Neutrophil (primary cell): ENCODE data around the gene GRIK4.

Experiments used
- H3K27ac ChIP-seq: fragments of 200-600 bp; sonication (generic); 2 replicates; pipeline ENCODE4 v1.5.1; 2016; ENCODE audit warnings: mild to moderate bottlenecking, moderate library complexity
- H3K27me3 ChIP-seq: fragments of 200-600 bp; sonication (generic); 2 replicates; pipeline ENCODE4 v1.6.0; 2016; ENCODE audit warnings: mild to moderate bottlenecking
- H3K36me3 ChIP-seq: fragments of 200-600 bp; sonication (generic); 2 replicates; pipeline ENCODE4 v1.5.1; 2017
- H3K4me1 ChIP-seq, 2 experiments: fragments of 200-600 bp in 1 of 2; sonication (generic) in 1 of 2; 1 replicate in 1 of 2; 2 replicates in 1 of 2; pipeline versions ENCODE4 v1.5.1 to v1.6.1; 2013 to 2016; ENCODE audit warnings: low read depth in 1 of 2, low read length in 1 of 2, mild to moderate bottlenecking in 1 of 2, moderate library complexity in 1 of 2; ENCODE audit not compliant: control insufficient read depth in 1 of 2, insufficient read depth in 1 of 2
- H3K4me3 ChIP-seq, 2 experiments: fragments of 200-600 bp in 1 of 2; sonication (generic) in 1 of 2; 1 replicate in 1 of 2; 2 replicates in 1 of 2; pipeline ENCODE4 v1.5.1; 2013 to 2016; ENCODE audit warnings: low read depth in 1 of 2, low read length in 1 of 2, mild to moderate bottlenecking in 1 of 2, moderate library complexity in 1 of 2
- H3K9me3 ChIP-seq: fragments of 200-600 bp; sonication (generic); 2 replicates; pipeline ENCODE4 v1.5.1; 2016
- CTCF ChIP-seq: fragments of 200-600 bp; sonication (generic); IDR thresholded peaks from 2 replicates; pipeline ENCODE4 v1.5.1; 2016; ENCODE audit warnings: antibody characterized with exemption

The GRIK4 gene

GRCh38 chr11:120605469-120605868, 93.9 kb downstream of the GRIK4 start:
- H3K9me3 ChIP-seq, result no peaks in the 10 kb centered on the region
- peaks cover 4% of the 10 kb centered on the region for H3K27me3 ChIP-seq
- H3K4me1 ChIP-seq, result no peaks in the 10 kb centered on the region
- no peaks in the 10 kb centered on the region for H3K36me3 ChIP-seq
- no peak overlapping the region for H3K27ac ChIP-seq
- TF ChIP-seq CTCF, result no peak
- H3K4me3 ChIP-seq, result no peak overlapping the region

- no peaks in the 10 kb centered on the region for H3K36me3 ChIP-seq
- no peak overlapping the region for H3K4me3 ChIP-seq
- peaks cover 4% of the 10 kb centered on the region for H3K27me3 ChIP-seq
- no peak for TF ChIP-seq CTCF
- no peaks in the 10 kb centered on the region for H3K9me3 ChIP-seq
- H3K27ac ChIP-seq, result no peak overlapping the region
- no peaks in the 10 kb centered on the region for H3K4me1 ChIP-seq
Observed at GRCh38 chr11:120606211-120607010, 94.9 kb downstream of the GRIK4 start.

DNA sequence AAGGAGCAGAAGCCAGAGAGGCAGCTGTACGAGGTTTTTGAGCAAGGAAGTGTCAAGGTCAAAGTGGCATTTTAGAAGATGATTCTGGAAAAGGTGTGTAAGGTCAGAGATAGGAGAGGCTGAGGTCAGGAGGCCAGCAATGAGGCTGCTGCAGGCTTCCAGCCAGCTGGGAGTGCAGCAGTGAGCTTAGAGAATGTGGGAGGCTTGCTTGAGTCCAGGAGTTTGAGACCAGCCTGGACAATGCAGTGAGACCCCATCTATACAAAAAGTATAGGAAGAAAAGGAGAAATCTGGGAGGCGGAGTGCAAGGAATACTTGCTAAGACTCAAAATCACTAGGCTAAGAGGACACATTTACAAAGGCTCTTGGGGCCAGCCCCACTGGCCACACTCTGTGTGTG, 96.5 kb downstream of the GRIK4 start:
- Histone ChIP-seq H3K4me1 (no peaks in the 10 kb centered on the region), H3K27ac (no peak overlapping the region), H3K36me3 (no peaks in the 10 kb centered on the region), H3K4me3 (no peak overlapping the region), H3K27me3 (peaks cover 4% of the 10 kb centered on the region), H3K9me3 (no peaks in the 10 kb centered on the region)
- no peak for TF ChIP-seq CTCF

DNA sequence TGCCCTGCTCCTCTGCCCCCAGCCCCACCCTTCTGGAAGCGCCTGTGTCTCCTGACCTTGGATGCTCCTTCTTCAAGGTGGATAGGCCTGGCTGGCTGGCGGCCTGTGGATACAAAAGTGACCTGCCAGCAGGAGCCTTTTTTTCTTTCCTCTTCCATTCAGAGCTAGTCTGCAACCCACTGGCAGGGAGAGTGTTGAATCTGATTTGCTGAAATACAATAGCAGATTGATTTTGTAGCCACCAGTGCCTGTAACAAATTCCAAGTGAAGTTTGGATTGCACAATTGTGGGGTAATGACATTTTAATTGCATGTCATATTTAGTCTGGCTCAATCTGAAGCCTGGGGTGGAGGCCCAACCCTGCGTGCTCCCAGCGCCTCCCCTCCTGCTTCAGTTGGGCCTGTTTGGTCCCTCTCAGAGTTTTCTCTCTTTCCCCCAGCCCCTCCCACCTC, 97.2 kb downstream of the GRIK4 start:
- Histone ChIP-seq H3K4me1 (no peaks in the 10 kb centered on the region), H3K36me3 (no peaks in the 10 kb centered on the region), H3K4me3 (no peak overlapping the region), H3K27me3 (peaks cover 9% of the 10 kb centered on the region), H3K27ac (no peak overlapping the region), H3K9me3 (no peaks in the 10 kb centered on the region)
- no peak for TF ChIP-seq CTCF

- no peak for TF ChIP-seq CTCF
- H3K27ac ChIP-seq, result no peak overlapping the region
- H3K9me3 ChIP-seq, result no peaks in the 10 kb centered on the region
- no peaks in the 10 kb centered on the region for H3K36me3 ChIP-seq
- no peak overlapping the region for H3K4me3 ChIP-seq
- H3K4me1 ChIP-seq, result no peaks in the 10 kb centered on the region
- H3K27me3 ChIP-seq, result peaks cover 9% of the 10 kb centered on the region
Observed at GRCh38 chr11:120610111-120610510, 98.6 kb downstream of the GRIK4 start.
